Measurements from ENCODE around the gene DIO2. TPM values are rescaled to one million over a fixed set of nuclear protein-coding genes. Genes with fewer than 3 reads are reported as not detected.

Gene DIO2
- polyA plus RNA-seq (ENCODE audit: insufficient read length in 12 of 12), result 1 to 10 TPM in 8 of 12 donors, under 1 TPM in 2, not detected in 2; 0.68 to 4.8 (median 1.5) TPM
- long read RNA-seq, donor 1, result 0 reads
- long read RNA-seq, donor 2, result 0 reads
- long read RNA-seq, donor 3, result 0 reads
- long read RNA-seq, donor 4, result 0 reads
- long read RNA-seq, donor 5, result 0 reads
- long read RNA-seq, donor 6, result 0 reads
- long read RNA-seq, donor 7, result 0 reads
- long read RNA-seq, donor 8, result 0 reads
- long read RNA-seq, donor 9, result 0 reads
- long read RNA-seq, donor 10, result 0 reads
- long read RNA-seq, donor 11, result 0 reads

GRCh38 chr14:80211153-80212022 lies at the start of gene DIO2:
DIO2 (minus strand) TSS chr14:80211504; CDS start chr14:80211472, 32 bp downstream.
- no peak for DNase-seq

- peak; percentile 15 for DNase-seq
These were observed 49.3 kb upstream of the DIO2 start for GRCh38 chr14:80260645-80261044.

- no peak for DNase-seq
These were observed 28.3 kb upstream of the DIO2 start for GRCh38 chr14:80239631-80240030.

GRCh38 chr14:80237143-80237542 lies 25.8 kb upstream of the DIO2 start:
- DNase-seq, result no peak

- no peak for DNase-seq
These were observed 22.3 kb upstream of the DIO2 start for GRCh38 chr14:80233470-80234089.

GRCh38 chr14:80231702-80232101 lies 20.4 kb upstream of the DIO2 start:
- DNase-seq, result no peak

GRCh38 chr14:80223696-80224465 lies 12.6 kb upstream of the DIO2 start:
- DNase-seq, result no peak

- no peak for DNase-seq
These were observed 5.5 kb upstream of the DIO2 start for GRCh38 chr14:80216818-80217217.

- DNase-seq, result peak; percentile 30
These were observed 4.7 kb upstream of the DIO2 start for GRCh38 chr14:80215756-80216581.

- DNase-seq, result no peak
These were observed 3.8 kb upstream of the DIO2 start for GRCh38 chr14:80215081-80215480.

GRCh38 chr14:80213602-80214001 lies 2.3 kb upstream of the DIO2 start:
- no peak for DNase-seq

- peak; percentile 18 for DNase-seq
These were observed 706 bp upstream of the DIO2 start for GRCh38 chr14:80212023-80212397.

GRCh38 chr14:80208461-80208860 lies 2.8 kb downstream of the DIO2 start:
- DNase-seq, result no peak

GRCh38 chr14:80206351-80207080 lies 4.8 kb downstream of the DIO2 start:
- DNase-seq, result no peak

GRCh38 chr14:80202888-80203562 lies 8.3 kb downstream of the DIO2 start:
- no peak for DNase-seq

GRCh38 chr14:80200093-80200492 lies 11.2 kb downstream of the DIO2 start:
- DNase-seq, result no peak

GRCh38 chr14:80188571-80188970 lies 22.7 kb downstream of the DIO2 start:
- no peak for DNase-seq

- DNase-seq, result no peak
These were observed 25.0 kb downstream of the DIO2 start for GRCh38 chr14:80186301-80186800.

- no peak for DNase-seq
These were observed 34.4 kb downstream of the DIO2 start for GRCh38 chr14:80176893-80177292.
